Heart right ventricle (tissue), 16 donors: ENCODE data around the gene PTPRD. TPM values are rescaled to one million over a fixed set of nuclear protein-coding genes. Genes with fewer than 3 reads are reported as not detected.
A peak's percentile ranks its signal among the peaks of the same experiment; 100 is the strongest.

Source experiments
- ATAC-seq, 8 donors: fragments of 200-7000 bp; cut with Tn5 transposase; one replicate each; pipeline ENCODE4 v1.9.1; 2020; ENCODE audit warnings: mild to moderate bottlenecking in 8 of 8, moderate library complexity in 8 of 8, moderate number of reproducible peaks in 1 of 8
- DNase-seq, 2 donors: peaks; one replicate each; pipeline ENCODE4 v3.0.0-alpha.2; 2020
- H3K27ac ChIP-seq, 10 donors: fragments of 200-600 bp; sonication (generic) in 2 of 10; one replicate each; pipeline versions ENCODE4 v1.5.0 to v1.8.0; 2020 to 2022; ENCODE audit warnings: mild to moderate bottlenecking in 3 of 10
- H3K27me3 ChIP-seq, 7 donors: fragments of 200-600 bp; one replicate each; pipeline ENCODE4 v1.8.0; 2021 to 2022; ENCODE audit warnings: mild to moderate bottlenecking in 2 of 7
- H3K36me3 ChIP-seq, 9 donors: fragments of 200-600 bp; sonication (generic) in 1 of 9; one replicate each; pipeline versions ENCODE4 v1.5.0 to v1.8.0; 2020 to 2022; ENCODE audit warnings: mild to moderate bottlenecking in 2 of 9
- H3K4me1 ChIP-seq, 9 donors: fragments of 200-600 bp; sonication (generic) in 1 of 9; one replicate each; pipeline versions ENCODE4 v1.5.0 to v1.8.0; 2020 to 2022; ENCODE audit warnings: mild to moderate bottlenecking in 4 of 9
- H3K4me3 ChIP-seq, 10 donors: fragments of 200-600 bp; sonication (generic) in 2 of 10; one replicate each; pipeline versions ENCODE4 v1.5.0 to v1.8.0; 2020 to 2022; ENCODE audit warnings: mild to moderate bottlenecking in 7 of 10, moderate library complexity in 2 of 10
- H3K9me3 ChIP-seq, 11 donors: fragments of 200-600 bp in 10 of 11; sonication (generic) in 2 of 11; one replicate each; pipeline versions ENCODE4 v1.5.0 to v1.8.0; 2013 to 2022; ENCODE audit warnings: mild to moderate bottlenecking in 2 of 11, control low read depth in 1 of 11, moderate library complexity in 1 of 11
- WGBS, 2 donors: extraction: QIAGEN DNeasy Blood & Tissue Kit; methylation state at CpG; one replicate each; pipeline ENCODE4 v1.1.7; 2013; ENCODE audit warnings: inconsistent platforms in 1 of 2; 5-methylcytosine and 5-hydroxymethylcytosine counted together
- intact Hi-C, 10 donors: fragments of 100-400 bp; cut with DNase I; formaldehyde crosslinking; loops; one replicate each; pipeline versions ENCODE4 v1.11.1 to v1.14.2; 2022
- polyA plus RNA-seq, 2 donors: library from polyadenylated mRNA; stranded (reverse); fragments of 200-250 nt; gene quantifications; one replicate each; pipeline ENCODE4 v1.2.3, GENCODE V29; 2013
- total RNA-seq, 10 donors: library from RNA; stranded (reverse); fragmentation: NEBNext Ultra II Directional in 3 of 10; extraction: Animal tissue kit (Norgen Biotek cat#: 25700) in 3 of 10; gene quantifications; one replicate each; pipeline versions ENCODE4 v1.2.1 to v1.2.4, GENCODE V29; 2021 to 2023
- TF ChIP-seq, protein P1 (sequence below), 9 donors: fragments of 200-600 bp; sonication (generic) in 2 of 9; IDR thresholded peaks; one replicate each; pipeline versions ENCODE4 v1.5.0 to v1.8.0; 2021 to 2022; ENCODE audit warnings: antibody characterized with exemption in 9 of 9, mild to moderate bottlenecking in 5 of 9, moderate library complexity in 1 of 9
- donor health status: Arrhythmogenic right ventricular cardiomyopathy.
- donor health status: ischemic (EF 13 %, LVEDD 7.1; RV severe dilation, severe dysfunction).
- donor health status: healthy with polysubstance abuse.
- donor health status: DM: no; HTN: yes; CAD: no.
- donor health status: DM: no; HTN: no; CAD: no.
- donor health status: ischemic (EF 25% LVEDD 6.9; RV normal size, moderate dysfunction).
- donor health status: ischemic (EF 25% LVEDD 5.7; RV mildly dilated, moderate dysfunction).
- donor health status: healthy.
- donor health status: DM: yes; HTN: yes; CAD: no.
- donor health status: Ischemic cardiomyopathy.
- donor health status: ischemic (EF 35%, LVEDD 5.7; RV mildly dilated, moderate dysfunction).
- donor health status: nonischemic (EF 11% LVEDD 7.7; RV severe dilation, severe dysfunction).
- donor health status: DM: yes; HTN: yes; CAD: no.
- donor health status: PGD.
- donor health status: ischemic (EF 29% LVEDD 5.4; RV normal size, mild dysfunction).
- donor health status: nonischemic (EF 23%, LVEDD 6.1; RV moderate dilation, normal function).

Gene PTPRD
- total and polyA plus RNA-seq, 12 donors: 1.4 to 25.2 (median 13.0) TPM

DNA sequence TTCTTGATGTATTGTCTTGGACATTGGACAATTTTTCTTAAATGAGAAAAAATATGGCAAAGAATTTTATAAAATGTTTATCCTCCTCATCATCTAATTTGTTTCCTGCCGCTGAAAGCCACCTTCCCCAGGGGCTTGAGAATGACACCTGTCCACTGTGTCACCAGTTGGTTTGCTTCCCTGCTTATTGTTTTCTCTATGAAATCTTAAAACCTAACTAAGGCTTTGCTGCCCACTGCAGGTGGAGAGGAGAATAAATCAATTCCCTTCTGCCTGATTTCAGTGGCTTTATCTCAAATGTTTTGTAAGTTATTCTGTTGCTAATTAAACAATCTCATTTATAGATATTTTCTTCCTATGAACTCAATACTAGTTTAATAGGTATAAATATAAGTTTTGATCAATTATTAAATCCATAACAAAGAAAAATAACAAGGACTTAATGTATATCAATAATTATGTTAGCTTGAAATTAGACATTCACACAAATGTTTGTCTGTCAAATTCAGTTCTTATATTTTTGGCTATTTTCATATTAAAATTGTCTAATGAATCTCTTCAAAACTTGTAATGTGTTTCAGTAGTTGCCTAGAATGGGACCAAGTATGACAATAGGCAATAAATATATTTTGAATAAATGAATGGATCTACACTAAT lies 822.5 kb downstream of the PTPRD start:
- no peak for DNase-seq
- TF ChIP-seq, protein P1, sequence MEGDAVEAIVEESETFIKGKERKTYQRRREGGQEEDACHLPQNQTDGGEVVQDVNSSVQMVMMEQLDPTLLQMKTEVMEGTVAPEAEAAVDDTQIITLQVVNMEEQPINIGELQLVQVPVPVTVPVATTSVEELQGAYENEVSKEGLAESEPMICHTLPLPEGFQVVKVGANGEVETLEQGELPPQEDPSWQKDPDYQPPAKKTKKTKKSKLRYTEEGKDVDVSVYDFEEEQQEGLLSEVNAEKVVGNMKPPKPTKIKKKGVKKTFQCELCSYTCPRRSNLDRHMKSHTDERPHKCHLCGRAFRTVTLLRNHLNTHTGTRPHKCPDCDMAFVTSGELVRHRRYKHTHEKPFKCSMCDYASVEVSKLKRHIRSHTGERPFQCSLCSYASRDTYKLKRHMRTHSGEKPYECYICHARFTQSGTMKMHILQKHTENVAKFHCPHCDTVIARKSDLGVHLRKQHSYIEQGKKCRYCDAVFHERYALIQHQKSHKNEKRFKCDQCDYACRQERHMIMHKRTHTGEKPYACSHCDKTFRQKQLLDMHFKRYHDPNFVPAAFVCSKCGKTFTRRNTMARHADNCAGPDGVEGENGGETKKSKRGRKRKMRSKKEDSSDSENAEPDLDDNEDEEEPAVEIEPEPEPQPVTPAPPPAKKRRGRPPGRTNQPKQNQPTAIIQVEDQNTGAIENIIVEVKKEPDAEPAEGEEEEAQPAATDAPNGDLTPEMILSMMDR (IDR thresholded peaks at IDR 0.05): peak in 7 of 9 donors; percentile 42 to 64 (median 47)

DNA sequence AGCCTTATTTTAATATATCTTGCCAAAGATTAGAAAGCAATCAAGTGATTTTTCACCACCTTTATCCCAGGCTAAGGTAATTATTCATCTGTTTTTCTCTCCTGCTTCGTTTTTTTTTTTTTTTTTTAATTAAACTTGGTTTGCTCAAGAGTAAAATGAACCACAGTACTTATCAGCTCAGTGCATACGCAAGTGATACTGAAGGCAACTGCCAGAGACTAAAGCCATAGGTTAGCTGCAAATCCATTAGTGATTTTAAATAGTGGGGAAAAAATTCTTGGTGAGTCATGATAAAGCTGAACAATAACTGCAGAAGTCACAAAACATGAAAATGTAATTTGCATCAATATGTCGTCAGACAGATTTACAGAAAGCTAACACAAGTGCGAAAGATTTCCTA lies 829.1 kb downstream of the PTPRD start:
- H3K4me3 ChIP-seq: no peak overlapping the region
- H3K9me3 ChIP-seq: no peaks in the 10 kb centered on the region
- H3K27me3 ChIP-seq: no peaks in the 10 kb centered on the region
- TF ChIP-seq, protein P1 (IDR thresholded peaks at IDR 0.05): no peak
- no peak for DNase-seq
- intact Hi-C loops: no loop called here
- WGBS, 2 donors: 63 to 64% methylated on average over 4 of the region's 4 CpGs
- no peak overlapping the region for H3K27ac ChIP-seq
- ATAC-seq: no peak
- no peaks in the 10 kb centered on the region for H3K36me3 ChIP-seq
- H3K4me1 ChIP-seq: no peaks in the 10 kb centered on the region

More for the DNA sequence above, 822.5 kb downstream of the PTPRD start:
- Histone ChIP-seq H3K4me3 (no peak overlapping the region), H3K27me3 (no peaks in the 10 kb centered on the region), H3K27ac (no peak overlapping the region), H3K9me3 (no peaks in the 10 kb centered on the region), H3K4me1 (no peaks in the 10 kb centered on the region), H3K36me3 (no peaks in the 10 kb centered on the region)
- 12 to 13% methylated on average over 1 of the region's 1 CpG for WGBS, 2 donors
- ATAC-seq: no peak
- intact Hi-C loops: loop anchor here in 3 of 10 donors (5.0 to 10.0 kb wide), 2 partner anchors 183 to 186 kb away; no protein-coding TSS in a partner anchor

DNA sequence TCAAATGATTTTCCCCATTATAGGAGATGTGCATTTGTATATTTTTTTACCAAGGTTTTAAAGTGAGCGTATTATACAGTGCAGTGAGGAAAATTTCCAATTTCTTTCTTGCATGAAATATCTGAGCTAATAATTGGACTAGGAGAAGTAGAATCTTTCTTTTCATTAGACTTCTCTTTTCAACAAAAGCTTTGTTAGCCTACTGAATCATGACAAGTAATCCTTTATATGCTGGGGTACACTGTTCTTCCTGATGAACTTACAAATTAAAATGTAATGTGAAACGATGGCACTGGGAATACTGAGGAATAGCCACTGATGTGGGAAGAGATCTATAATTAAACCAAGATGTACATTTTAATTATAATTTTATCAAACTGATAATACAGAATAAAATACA lies 829.6 kb downstream of the PTPRD start:
- no peak overlapping the region for H3K4me3 ChIP-seq
- DNase-seq (no peak), ATAC-seq (no peak)
- no peaks in the 10 kb centered on the region for H3K9me3 ChIP-seq
- intact Hi-C loops: no loop called here
- TF ChIP-seq, protein P1 (IDR thresholded peaks at IDR 0.05): no peak
- WGBS, 2 donors: 79 to 85% methylated on average over 2 of the region's 2 CpGs
- no peak overlapping the region for H3K27ac ChIP-seq
- no peaks in the 10 kb centered on the region for H3K36me3 ChIP-seq
- no peaks in the 10 kb centered on the region for H3K4me1 ChIP-seq
- H3K27me3 ChIP-seq: no peaks in the 10 kb centered on the region

DNA sequence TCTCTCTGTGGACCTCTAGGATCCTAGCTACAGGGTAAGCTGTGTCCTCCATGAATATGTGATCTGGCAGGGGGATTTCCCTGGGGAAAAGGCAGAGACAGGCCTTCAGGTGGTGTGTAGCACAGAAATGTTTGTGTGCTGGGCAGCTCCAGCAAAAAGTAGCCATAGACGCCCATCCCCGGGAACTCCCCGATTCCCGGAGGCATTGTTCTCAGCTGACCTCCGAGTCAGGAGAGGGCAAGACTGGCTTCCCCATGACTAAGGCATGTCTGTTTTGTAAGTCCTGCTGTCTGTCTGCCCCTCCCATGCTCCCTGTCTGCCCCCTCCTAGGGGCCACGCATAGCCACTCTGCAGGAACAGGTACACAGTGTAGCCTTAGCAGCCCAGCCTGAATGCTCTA lies 834.5 kb downstream of the PTPRD start:
- intact Hi-C loops: loop anchor here in 1 of 10 donors (10.0 kb wide), 1 partner anchor 173 kb away; no protein-coding TSS in a partner anchor
- H3K27me3 ChIP-seq: no peaks in the 10 kb centered on the region
- H3K4me1 ChIP-seq: no peaks in the 10 kb centered on the region
- no peaks in the 10 kb centered on the region for H3K36me3 ChIP-seq
- DNase-seq (no peak), ATAC-seq (no peak)
- H3K27ac ChIP-seq: no peak overlapping the region
- TF ChIP-seq, protein P1 (IDR thresholded peaks at IDR 0.05): no peak
- H3K9me3 ChIP-seq: no peaks in the 10 kb centered on the region
- no peak overlapping the region for H3K4me3 ChIP-seq
- WGBS, 2 donors: 80 to 93% methylated on average over 6 of the region's 6 CpGs
